ENCODE data around the gene CABS1.

GRCh38 chr4:70336043-70336442, 1.3 kb downstream of the CABS1 start:
- TF ChIP-seq, protein P1, sequence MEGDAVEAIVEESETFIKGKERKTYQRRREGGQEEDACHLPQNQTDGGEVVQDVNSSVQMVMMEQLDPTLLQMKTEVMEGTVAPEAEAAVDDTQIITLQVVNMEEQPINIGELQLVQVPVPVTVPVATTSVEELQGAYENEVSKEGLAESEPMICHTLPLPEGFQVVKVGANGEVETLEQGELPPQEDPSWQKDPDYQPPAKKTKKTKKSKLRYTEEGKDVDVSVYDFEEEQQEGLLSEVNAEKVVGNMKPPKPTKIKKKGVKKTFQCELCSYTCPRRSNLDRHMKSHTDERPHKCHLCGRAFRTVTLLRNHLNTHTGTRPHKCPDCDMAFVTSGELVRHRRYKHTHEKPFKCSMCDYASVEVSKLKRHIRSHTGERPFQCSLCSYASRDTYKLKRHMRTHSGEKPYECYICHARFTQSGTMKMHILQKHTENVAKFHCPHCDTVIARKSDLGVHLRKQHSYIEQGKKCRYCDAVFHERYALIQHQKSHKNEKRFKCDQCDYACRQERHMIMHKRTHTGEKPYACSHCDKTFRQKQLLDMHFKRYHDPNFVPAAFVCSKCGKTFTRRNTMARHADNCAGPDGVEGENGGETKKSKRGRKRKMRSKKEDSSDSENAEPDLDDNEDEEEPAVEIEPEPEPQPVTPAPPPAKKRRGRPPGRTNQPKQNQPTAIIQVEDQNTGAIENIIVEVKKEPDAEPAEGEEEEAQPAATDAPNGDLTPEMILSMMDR (IDR thresholded peaks at IDR 0.05), result no peak
- no peak for TF ChIP-seq POLR2A (IDR thresholded peaks at IDR 0.05)

Data from Peyer's patch (tissue), 4 donors.